H1 (cell line): ENCODE data around the gene TMEM145.

Experiments used
- ATF3 ChIP-seq: IDR thresholded peaks from 2 replicates; pipeline ENCODE4 v1.6.1; 2011; ENCODE audit warnings: low read depth, mild to moderate bottlenecking, low read length; ENCODE audit not compliant: insufficient read depth
- CTCF ChIP-seq, 3 experiments: IDR thresholded peaks; 1 replicate in 2 of 3; 2 replicates in 1 of 3; pipeline versions ENCODE4 v1.5.1 to v1.6.1; 2011; ENCODE audit warnings: low read length in 3 of 3, mild to moderate bottlenecking in 3 of 3, inconsistent platforms in 2 of 3, low read depth in 1 of 3, moderate library complexity in 1 of 3; ENCODE audit not compliant: insufficient read depth in 1 of 3; ENCODE audit errors: control extremely low read depth in 1 of 3
- EGR1 ChIP-seq: IDR thresholded peaks from 2 replicates; pipeline ENCODE4 v1.6.1; 2011; ENCODE audit warnings: low read depth, low read length, borderline replicate concordance
- EP300 ChIP-seq, 2 experiments: IDR thresholded peaks; 1 replicate in 1 of 2; 2 replicates in 1 of 2; pipeline ENCODE4 v1.6.1; 2011 to 2012; ENCODE audit warnings: low read depth in 2 of 2, low read length in 2 of 2, mild to moderate bottlenecking in 2 of 2, borderline replicate concordance in 1 of 2, inconsistent platforms in 1 of 2, moderate library complexity in 1 of 2
- EZH2 ChIP-seq: fragments of 200-600 bp; sonication (generic); IDR thresholded peaks from 2 replicates; pipeline ENCODE4 v1.7.1; 2012; ENCODE audit warnings: low read depth, mild to moderate bottlenecking, moderate library complexity, low read length, inconsistent platforms; ENCODE audit not compliant: severe bottlenecking
- HDAC6 ChIP-seq: IDR thresholded peaks from one replicate; pipeline ENCODE4 v1.7.1; 2012; ENCODE audit warnings: low read depth, mild to moderate bottlenecking, inconsistent platforms, low read length, moderate library complexity
- POLR2A ChIP-seq, 2 experiments: IDR thresholded peaks; 1 replicate in 1 of 2; 2 replicates in 1 of 2; pipeline ENCODE4 v1.6.1; 2011; ENCODE audit warnings: low read depth in 2 of 2, low read length in 2 of 2, mild to moderate bottlenecking in 2 of 2; ENCODE audit errors: control extremely low read depth in 1 of 2
- RBBP5 ChIP-seq: IDR thresholded peaks from 2 replicates; pipeline ENCODE4 v1.7.1; 2012; ENCODE audit warnings: low read depth, mild to moderate bottlenecking, inconsistent platforms, low read length, moderate library complexity, borderline replicate concordance
- SIN3A ChIP-seq, 2 experiments: IDR thresholded peaks in 1 of 2; conservative IDR thresholded peaks in 1 of 2; 2 replicates each; pipeline ENCODE4 v1.6.1; 2011 to 2012; ENCODE audit warnings: low read length in 2 of 2, improper control_type of control experiment in 1 of 2, low read depth in 1 of 2, mild to moderate bottlenecking in 1 of 2
- TAF1 ChIP-seq: IDR thresholded peaks from 2 replicates; pipeline ENCODE4 v1.6.1; 2011; ENCODE audit warnings: mild to moderate bottlenecking, low read depth, low read length
- TCF12 ChIP-seq: IDR thresholded peaks from 2 replicates; pipeline ENCODE4 v1.6.1; 2011; ENCODE audit warnings: low read depth, mild to moderate bottlenecking, low read length

GRCh38 chr19:42274065-42274682 is 38.9 kb upstream of the TMEM145 start:
- TF ChIP-seq POLR2A (IDR thresholded peaks at IDR 0.05; ENCODE audit: control extremely low read depth in 1 of 2, low read depth in 2 of 2, low read length in 2 of 2) (no peak), CTCF (IDR thresholded peaks at IDR 0.05; ENCODE audit: control extremely low read depth in 1 of 3, insufficient read depth in 1 of 3, low read depth in 1 of 3, low read length in 3 of 3) (no peak), ATF3 (no peak), SIN3A (conservative IDR thresholded peaks at IDR 0.05 in 1 of 2, IDR thresholded peaks at IDR 0.05 in 1 of 2; ENCODE audit: low read depth in 1 of 2, low read length in 2 of 2) (no peak), RBBP5 (no peak), EP300 (IDR thresholded peaks at IDR 0.05; ENCODE audit: borderline replicate concordance in 1 of 2, low read depth in 2 of 2, low read length in 2 of 2) (no peak), TAF1 (no peak), TCF12 (no peak), EGR1 (no peak), HDAC6 (no peak), EZH2 (no peak)
